ENCODE data around the gene PDCD1.
A peak's percentile ranks its signal among the peaks of the same experiment; 100 is the strongest.
"Not testable (repeated sequence)": the region's sequence is repeated elsewhere in the genome, so short reads cannot be mapped to it uniquely, and the experiment has no call there.

PDCD1 gene

GRCh38 chr2:241858206-241859016 lies at the start of gene PDCD1:
PDCD1 (minus strand) TSS chr2:241858894; CDS start chr2:241858838, 56 bp downstream.
- peak; percentile 89 for DNase-seq

DNA sequence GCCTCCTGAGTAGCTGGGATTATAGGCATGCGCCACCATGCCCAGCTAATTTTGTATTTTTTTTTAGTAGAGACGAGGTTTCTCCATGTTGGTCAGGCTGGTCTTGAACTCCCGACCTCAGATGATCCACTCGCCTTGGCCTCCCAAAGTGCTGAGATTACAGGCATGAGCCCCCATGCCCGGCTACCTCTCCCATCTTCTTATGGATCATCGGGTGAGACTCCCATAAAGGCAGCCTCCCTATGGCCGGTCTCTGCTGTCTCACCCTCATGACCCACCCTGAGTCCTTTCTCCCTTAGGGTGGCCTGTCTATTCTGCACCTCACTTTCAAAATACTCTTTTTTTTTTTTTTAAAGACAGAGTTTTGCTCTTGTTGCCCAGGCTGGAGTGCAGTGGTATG lies 49.1 kb upstream of the PDCD1 start:
- not testable (repeated sequence) for DNase-seq

- DNase-seq, result no peak
Observed at GRCh38 chr2:241906826-241907570, 48.3 kb upstream of the PDCD1 start.

- not testable (repeated sequence) for DNase-seq
Observed at GRCh38 chr2:241906378-241906770, 47.7 kb upstream of the PDCD1 start.

GRCh38 chr2:241905716-241906377 lies 47.2 kb upstream of the PDCD1 start:
- DNase-seq, result no peak

DNA sequence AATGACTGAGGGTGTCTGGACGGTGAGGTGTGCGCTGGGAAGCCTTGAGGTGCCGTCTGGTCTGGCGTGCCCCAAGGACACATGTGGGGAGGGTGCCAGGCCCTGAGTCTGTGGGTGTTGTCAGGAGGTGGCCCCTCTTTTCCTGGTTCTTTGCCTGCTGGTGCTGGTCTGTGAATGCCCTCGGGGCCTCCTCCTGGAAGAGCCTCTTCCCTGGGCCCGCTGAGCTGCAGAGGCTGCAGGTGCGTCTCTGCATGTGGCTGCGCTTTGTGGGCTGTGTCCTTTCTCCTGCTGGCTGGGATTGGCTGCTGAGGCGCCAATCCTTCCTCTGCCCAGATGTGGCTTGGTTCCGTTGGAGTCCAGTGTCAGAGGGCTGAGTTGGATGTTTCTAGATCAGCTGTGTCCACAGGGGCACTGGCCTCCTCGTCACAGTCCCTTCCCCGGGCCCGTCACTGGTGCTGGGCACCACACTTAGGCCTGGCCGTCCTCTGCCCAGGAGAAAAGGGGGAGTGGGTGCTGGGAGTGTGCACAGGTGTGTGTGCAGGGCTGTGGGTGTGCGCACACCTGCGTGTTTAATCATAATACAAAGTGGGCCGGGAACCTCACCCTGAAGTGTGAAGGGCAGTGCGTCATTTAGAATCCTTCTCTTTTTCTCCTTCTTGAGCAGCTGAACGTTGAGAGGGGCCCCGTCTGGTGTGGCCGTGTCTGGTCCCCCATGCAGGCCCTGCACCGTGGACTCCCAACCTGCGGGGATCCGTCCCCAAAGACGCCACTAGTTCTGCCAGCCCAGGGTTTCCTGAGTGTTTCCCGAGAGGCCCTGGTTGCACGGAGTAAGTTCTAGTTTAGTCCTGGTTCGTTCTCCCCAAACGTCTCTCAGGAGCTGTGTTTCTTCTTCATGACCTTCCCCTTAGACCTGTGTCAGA lies 46.4 kb upstream of the PDCD1 start:
- no peak for DNase-seq

GRCh38 chr2:241904011-241904718 lies 45.5 kb upstream of the PDCD1 start:
- no peak for DNase-seq

GRCh38 chr2:241903121-241904010 lies 44.7 kb upstream of the PDCD1 start:
- no peak for DNase-seq

GRCh38 chr2:241902357-241902991 lies 43.8 kb upstream of the PDCD1 start:
- DNase-seq, result no peak

- DNase-seq, result no peak
Observed at GRCh38 chr2:241901500-241902351, 43.0 kb upstream of the PDCD1 start.

DNA sequence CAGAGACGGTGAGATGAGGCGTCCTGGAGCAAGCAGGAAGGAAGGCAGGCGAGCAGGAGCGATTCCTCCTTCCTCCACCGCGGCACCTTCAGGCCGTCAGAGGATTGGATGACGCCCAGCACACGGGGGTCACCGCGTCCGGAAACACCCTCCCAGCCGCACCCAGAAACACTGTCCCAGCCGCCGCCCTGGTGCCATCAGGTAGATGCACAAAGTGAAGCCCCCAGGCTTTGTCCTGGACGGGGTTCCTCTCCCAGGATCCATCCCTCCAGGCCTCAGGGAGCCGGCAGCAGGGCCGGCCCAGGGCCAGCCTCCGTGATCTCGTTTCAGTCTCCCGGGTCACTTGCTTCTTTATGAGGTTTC lies 42.3 kb upstream of the PDCD1 start:
- DNase-seq, result no peak

DNA sequence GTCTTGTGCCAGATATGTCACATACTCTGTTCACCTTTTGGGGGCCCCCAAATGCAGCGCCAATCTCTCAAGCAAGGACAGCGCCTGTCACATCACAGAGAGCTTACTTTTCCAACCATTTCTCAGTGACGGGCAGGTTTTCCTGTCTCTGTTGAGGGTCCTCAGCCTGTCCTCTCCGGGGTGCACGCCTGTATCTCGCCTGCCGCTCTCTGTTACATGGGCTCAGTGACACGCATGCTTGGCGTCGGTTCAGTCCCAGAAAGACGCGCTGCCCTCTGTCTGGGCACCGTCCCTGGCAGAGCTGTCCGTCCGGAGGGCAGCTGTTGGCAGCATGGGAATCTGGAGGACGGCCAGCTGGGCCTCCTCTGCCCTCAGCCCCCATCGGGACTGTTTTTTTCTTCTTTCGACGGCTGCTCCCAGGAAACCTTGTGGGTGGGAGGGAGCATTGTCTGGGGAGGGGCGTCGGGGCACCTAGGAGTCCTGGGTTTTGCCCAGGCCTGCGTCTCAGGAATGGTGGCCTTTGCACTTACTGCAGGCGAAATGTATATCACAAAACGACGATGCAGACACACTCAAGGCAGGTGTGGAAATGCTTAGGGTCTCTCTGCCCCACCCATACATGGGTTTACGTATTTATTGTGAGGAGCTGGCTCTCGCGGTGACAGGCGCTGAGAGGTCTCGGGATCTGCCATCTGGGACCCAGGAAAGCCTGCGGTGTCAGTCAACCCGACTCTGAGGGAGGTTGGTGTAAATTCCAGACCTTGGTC lies 41.7 kb upstream of the PDCD1 start:
- no peak for DNase-seq

GRCh38 chr2:241898463-241899270 lies 40.0 kb upstream of the PDCD1 start:
- DNase-seq, result no peak

DNA sequence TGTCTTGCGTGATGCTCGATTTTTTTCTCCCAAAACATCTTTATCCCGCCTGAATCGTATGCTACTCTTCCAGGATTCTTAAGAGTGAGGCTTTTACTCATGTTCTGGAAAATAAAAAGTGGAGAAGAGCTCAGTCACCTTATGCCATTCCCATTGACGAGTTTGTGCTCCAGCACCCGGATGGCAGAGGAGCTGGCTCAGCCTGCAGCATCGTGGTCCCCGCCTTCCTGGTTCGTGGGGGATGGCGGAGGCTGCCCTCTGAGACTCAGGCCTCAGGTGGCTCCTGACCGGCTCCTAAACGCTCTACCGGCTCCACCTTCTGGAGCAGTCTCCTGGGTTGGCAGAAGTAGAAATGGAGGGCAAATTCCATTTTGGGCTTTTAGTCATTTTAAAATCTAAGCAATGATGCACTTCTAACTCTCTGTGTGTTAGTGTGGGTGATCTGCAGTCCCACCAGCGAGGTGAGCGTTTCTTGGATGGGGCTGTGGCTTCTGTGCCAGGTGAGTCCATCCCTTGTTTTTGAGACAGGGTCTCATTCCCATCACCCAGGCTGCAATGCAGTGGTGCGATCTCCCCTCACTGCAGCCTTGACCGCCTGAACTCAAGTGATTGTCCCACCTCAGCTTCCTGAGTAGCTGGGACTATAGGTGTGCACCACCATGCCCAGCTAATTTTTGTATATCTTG lies 38.7 kb upstream of the PDCD1 start:
- DNase-seq, result no peak

- DNase-seq, result no peak
Observed at GRCh38 chr2:241896746-241897201, 38.1 kb upstream of the PDCD1 start.

- DNase-seq, result no peak
Observed at GRCh38 chr2:241895712-241896641, 37.3 kb upstream of the PDCD1 start.
